MM.1S (cell line): Measurements from ENCODE around the gene REG3A.

Experiments used
- DNase-seq: peaks from one replicate; pipeline ENCODE4 v3.0.0-alpha.2; 2015
- H2AFZ ChIP-seq: fragments of 300-600 bp; sonication (generic); 2 replicates; pipeline ENCODE4 v1.6.0; 2016; ENCODE audit warnings: antibody characterized with exemption, low read length
- H3F3A ChIP-seq: fragments of 300-600 bp; sonication (generic); 2 replicates; pipeline ENCODE4 v1.6.1; 2016; ENCODE audit warnings: mild to moderate bottlenecking, antibody characterized with exemption, low read length, moderate library complexity, mixed read lengths; ENCODE audit not compliant: insufficient read depth
- H3K27ac ChIP-seq: fragments of 300-600 bp; sonication (generic); 2 replicates; pipeline ENCODE4 v1.5.1; 2016; ENCODE audit warnings: mild to moderate bottlenecking, low read length
- H3K27me3 ChIP-seq: fragments of 300-600 bp; sonication (generic); replicated peaks from 2 replicates; pipeline ENCODE4 v1.6.0; 2016; ENCODE audit warnings: low read length; ENCODE audit not compliant: insufficient read depth
- H3K36me3 ChIP-seq: fragments of 300-600 bp; sonication (generic); replicated peaks from 2 replicates; pipeline ENCODE4 v1.6.1; 2016; ENCODE audit warnings: mild to moderate bottlenecking, low read length, mixed read lengths; ENCODE audit not compliant: insufficient read depth
- H3K4me1 ChIP-seq: fragments of 300-600 bp; sonication (generic); 2 replicates; pipeline ENCODE4 v1.6.1; 2016; ENCODE audit warnings: low read length, mixed read lengths
- H3K4me2 ChIP-seq: fragments of 300-600 bp; sonication (generic); 2 replicates; pipeline ENCODE4 v1.6.0; 2016; ENCODE audit warnings: low read depth, low read length
- H3K4me3 ChIP-seq: fragments of 300-600 bp; sonication (generic); 2 replicates; pipeline ENCODE4 v1.5.1; 2016; ENCODE audit warnings: low read length, mixed read lengths
- H3K79me2 ChIP-seq: fragments of 300-600 bp; sonication (generic); 2 replicates; pipeline ENCODE4 v1.6.1; 2016; ENCODE audit warnings: mixed run types, low read length, mixed read lengths
- H3K9ac ChIP-seq: fragments of 300-600 bp; sonication (generic); 2 replicates; pipeline ENCODE4 v1.6.1; 2016; ENCODE audit warnings: low read length, mixed read lengths
- H3K9me2 ChIP-seq: fragments of 300-600 bp; sonication (generic); replicated peaks from 2 replicates; pipeline ENCODE4 v1.6.1; 2016; ENCODE audit warnings: mild to moderate bottlenecking, low read length, mixed read lengths; ENCODE audit not compliant: insufficient read depth
- H3K9me3 ChIP-seq: fragments of 300-600 bp; sonication (generic); replicated peaks from 2 replicates; pipeline ENCODE4 v1.6.1; 2016; ENCODE audit warnings: mild to moderate bottlenecking, low read length, mixed read lengths; ENCODE audit not compliant: insufficient read depth
- H4K20me1 ChIP-seq: fragments of 300-600 bp; sonication (generic); 2 replicates; pipeline ENCODE4 v1.6.1; 2016; ENCODE audit warnings: mild to moderate bottlenecking, low read length, moderate library complexity, mixed read lengths; ENCODE audit not compliant: insufficient read depth
- EZH2 ChIP-seq: fragments of 300-600 bp; sonication (generic); optimal IDR thresholded peaks from 2 replicates; pipeline ENCODE3; 2017; ENCODE audit warnings: low read depth, mild to moderate bottlenecking, antibody characterized with exemption, low read length, mixed read lengths
- EZH2phosphoT487 ChIP-seq: fragments of 300-600 bp; sonication (generic); IDR thresholded peaks from 2 replicates; pipeline ENCODE4 v1.6.1; 2018; ENCODE audit warnings: antibody characterized with exemption, low read length
- TF ChIP-seq, protein P1 (sequence below): fragments of 300-600 bp; sonication (generic); IDR thresholded peaks from 2 replicates; pipeline ENCODE4 v1.5.1; 2016; ENCODE audit warnings: antibody characterized with exemption, low read length, mixed read lengths

The REG3A gene

GRCh38 chr2:79129260-79129659 is 30.3 kb downstream of the REG3A start:
- H4K20me1 ChIP-seq: no peaks in the 10 kb centered on the region
- H3K4me3 ChIP-seq: no peak overlapping the region
- H3K27ac ChIP-seq: no peak overlapping the region
- no peaks in the 10 kb centered on the region for H3K4me1 ChIP-seq
- no peak overlapping the region for H3K4me2 ChIP-seq
- no peaks in the 10 kb centered on the region for H3K36me3 ChIP-seq
- H3K79me2 ChIP-seq: no peaks in the 10 kb centered on the region
- no peak overlapping the region for H2AFZ ChIP-seq
- no peaks in the 10 kb centered on the region for H3F3A ChIP-seq
- no peak for TF ChIP-seq EZH2phosphoT487
- TF ChIP-seq, protein P1, sequence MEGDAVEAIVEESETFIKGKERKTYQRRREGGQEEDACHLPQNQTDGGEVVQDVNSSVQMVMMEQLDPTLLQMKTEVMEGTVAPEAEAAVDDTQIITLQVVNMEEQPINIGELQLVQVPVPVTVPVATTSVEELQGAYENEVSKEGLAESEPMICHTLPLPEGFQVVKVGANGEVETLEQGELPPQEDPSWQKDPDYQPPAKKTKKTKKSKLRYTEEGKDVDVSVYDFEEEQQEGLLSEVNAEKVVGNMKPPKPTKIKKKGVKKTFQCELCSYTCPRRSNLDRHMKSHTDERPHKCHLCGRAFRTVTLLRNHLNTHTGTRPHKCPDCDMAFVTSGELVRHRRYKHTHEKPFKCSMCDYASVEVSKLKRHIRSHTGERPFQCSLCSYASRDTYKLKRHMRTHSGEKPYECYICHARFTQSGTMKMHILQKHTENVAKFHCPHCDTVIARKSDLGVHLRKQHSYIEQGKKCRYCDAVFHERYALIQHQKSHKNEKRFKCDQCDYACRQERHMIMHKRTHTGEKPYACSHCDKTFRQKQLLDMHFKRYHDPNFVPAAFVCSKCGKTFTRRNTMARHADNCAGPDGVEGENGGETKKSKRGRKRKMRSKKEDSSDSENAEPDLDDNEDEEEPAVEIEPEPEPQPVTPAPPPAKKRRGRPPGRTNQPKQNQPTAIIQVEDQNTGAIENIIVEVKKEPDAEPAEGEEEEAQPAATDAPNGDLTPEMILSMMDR: no peak
- TF ChIP-seq EZH2: no peak
- H3K9me2 ChIP-seq: no peaks in the 10 kb centered on the region
- no peaks in the 10 kb centered on the region for H3K9me3 ChIP-seq
- no peak overlapping the region for H3K9ac ChIP-seq
- no peak for DNase-seq
- H3K27me3 ChIP-seq: no peaks in the 10 kb centered on the region

GRCh38 chr2:79128406-79128805 is 31.1 kb downstream of the REG3A start:
- TF ChIP-seq EZH2 (no peak), EZH2phosphoT487 (no peak)
- TF ChIP-seq, protein P1: no peak
- Histone ChIP-seq H3K79me2 (no peaks in the 10 kb centered on the region), H4K20me1 (no peaks in the 10 kb centered on the region), H3K36me3 (no peaks in the 10 kb centered on the region), H3K27me3 (no peaks in the 10 kb centered on the region), H3F3A (no peaks in the 10 kb centered on the region), H3K9ac (no peak overlapping the region), H3K4me2 (no peak overlapping the region), H3K9me2 (no peaks in the 10 kb centered on the region), H3K4me3 (no peak overlapping the region), H3K27ac (no peak overlapping the region), H2AFZ (no peak overlapping the region), H3K4me1 (no peaks in the 10 kb centered on the region), H3K9me3 (no peaks in the 10 kb centered on the region)
- DNase-seq: no peak

GRCh38 chr2:79125721-79125985 is 33.9 kb downstream of the REG3A start:
- Histone ChIP-seq H3K9me2 (no peaks in the 10 kb centered on the region), H3K9ac (no peak overlapping the region), H3K4me3 (no peak overlapping the region), H3K27ac (no peak overlapping the region), H3K9me3 (no peaks in the 10 kb centered on the region), H3F3A (no peaks in the 10 kb centered on the region), H2AFZ (no peak overlapping the region), H3K4me2 (no peak overlapping the region), H4K20me1 (no peaks in the 10 kb centered on the region), H3K79me2 (no peaks in the 10 kb centered on the region), H3K36me3 (no peaks in the 10 kb centered on the region), H3K27me3 (no peaks in the 10 kb centered on the region), H3K4me1 (no peaks in the 10 kb centered on the region)
- no peak for DNase-seq
- no peak for TF ChIP-seq EZH2phosphoT487

DNA sequence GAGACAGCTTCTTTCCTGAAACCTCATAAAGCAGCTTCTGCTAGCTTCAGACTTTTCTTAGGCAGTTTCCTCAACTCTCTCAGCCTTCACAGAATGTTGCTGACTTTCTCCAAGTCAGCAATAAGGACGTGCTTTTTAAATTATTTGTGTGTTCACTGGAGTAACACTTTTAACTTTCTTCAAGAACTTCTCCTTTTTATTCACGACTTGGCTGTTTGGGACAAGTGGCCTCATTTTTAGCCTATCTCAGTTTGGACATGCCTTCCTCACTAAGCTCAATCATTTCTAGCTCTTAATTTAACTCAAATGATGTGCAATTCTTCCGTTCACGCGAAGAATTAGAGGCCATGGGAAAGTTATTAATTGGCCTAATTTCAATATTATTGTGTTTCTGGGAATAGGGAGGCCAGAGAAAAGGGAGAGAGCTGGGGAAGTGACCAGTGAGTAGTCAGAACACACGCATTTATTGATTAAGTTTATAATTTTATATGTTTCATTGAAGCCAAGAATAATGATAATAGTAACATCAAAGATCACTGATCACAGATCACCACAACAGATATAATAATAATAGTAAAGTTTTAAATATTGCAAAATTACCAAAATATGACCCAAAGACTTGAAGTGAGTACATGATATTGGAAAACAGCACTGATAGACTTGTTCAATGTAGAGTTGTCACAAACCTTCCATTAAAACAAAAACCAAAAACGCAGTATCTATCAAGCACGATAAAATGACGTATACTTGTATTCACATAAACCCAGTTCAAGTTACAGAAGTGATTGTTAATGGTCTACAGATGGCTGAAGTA is 34.4 kb downstream of the REG3A start:
- TF ChIP-seq, protein P1: no peak
- TF ChIP-seq EZH2phosphoT487: no peak
- no peak for TF ChIP-seq EZH2
- Histone ChIP-seq H2AFZ (no peak overlapping the region), H3K27me3 (no peaks in the 10 kb centered on the region), H3K4me1 (no peaks in the 10 kb centered on the region), H3K79me2 (no peaks in the 10 kb centered on the region), H3K36me3 (no peaks in the 10 kb centered on the region), H4K20me1 (no peaks in the 10 kb centered on the region), H3K4me3 (no peak overlapping the region), H3K9ac (no peak overlapping the region), H3K27ac (no peak overlapping the region), H3K9me3 (no peaks in the 10 kb centered on the region), H3F3A (no peaks in the 10 kb centered on the region), H3K9me2 (no peaks in the 10 kb centered on the region), H3K4me2 (no peak overlapping the region)
- no peak for DNase-seq
